Measurements from ENCODE around the gene CHDH.
A peak's percentile ranks its signal among the peaks of the same experiment; 100 is the strongest.

The CHDH gene

DNA sequence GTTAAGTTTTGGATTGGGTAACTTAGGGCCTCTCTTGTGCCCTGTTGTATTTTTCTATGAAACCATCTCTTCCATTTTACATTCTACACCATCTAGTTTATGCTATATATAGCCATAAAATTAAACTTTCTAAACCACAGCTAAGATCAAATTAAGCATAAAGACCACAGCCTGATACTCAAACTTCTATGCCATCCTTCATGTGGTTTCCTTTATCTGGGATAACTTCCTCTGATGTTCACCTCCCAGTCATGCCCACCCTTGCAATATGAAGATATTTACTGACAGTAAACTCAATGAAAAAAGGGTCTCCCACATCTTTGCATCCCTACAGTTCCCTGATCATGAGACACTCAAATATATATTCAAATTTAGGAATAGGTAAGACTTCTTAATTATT is 41.2 kb upstream of the CHDH start:
- H3K27ac ChIP-seq, result no peak overlapping the region
- ChIA-PET CTCF (no interaction called here), POLR2A (ENCODE audit: low non-redundant PET) (no interaction called here)
- TF ChIP-seq, protein P1, sequence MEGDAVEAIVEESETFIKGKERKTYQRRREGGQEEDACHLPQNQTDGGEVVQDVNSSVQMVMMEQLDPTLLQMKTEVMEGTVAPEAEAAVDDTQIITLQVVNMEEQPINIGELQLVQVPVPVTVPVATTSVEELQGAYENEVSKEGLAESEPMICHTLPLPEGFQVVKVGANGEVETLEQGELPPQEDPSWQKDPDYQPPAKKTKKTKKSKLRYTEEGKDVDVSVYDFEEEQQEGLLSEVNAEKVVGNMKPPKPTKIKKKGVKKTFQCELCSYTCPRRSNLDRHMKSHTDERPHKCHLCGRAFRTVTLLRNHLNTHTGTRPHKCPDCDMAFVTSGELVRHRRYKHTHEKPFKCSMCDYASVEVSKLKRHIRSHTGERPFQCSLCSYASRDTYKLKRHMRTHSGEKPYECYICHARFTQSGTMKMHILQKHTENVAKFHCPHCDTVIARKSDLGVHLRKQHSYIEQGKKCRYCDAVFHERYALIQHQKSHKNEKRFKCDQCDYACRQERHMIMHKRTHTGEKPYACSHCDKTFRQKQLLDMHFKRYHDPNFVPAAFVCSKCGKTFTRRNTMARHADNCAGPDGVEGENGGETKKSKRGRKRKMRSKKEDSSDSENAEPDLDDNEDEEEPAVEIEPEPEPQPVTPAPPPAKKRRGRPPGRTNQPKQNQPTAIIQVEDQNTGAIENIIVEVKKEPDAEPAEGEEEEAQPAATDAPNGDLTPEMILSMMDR (conservative IDR thresholded peaks at IDR 0.05; ENCODE audit: low read depth), result no peak
- DNase-seq (ENCODE audit: low spot score), result no peak

DNA sequence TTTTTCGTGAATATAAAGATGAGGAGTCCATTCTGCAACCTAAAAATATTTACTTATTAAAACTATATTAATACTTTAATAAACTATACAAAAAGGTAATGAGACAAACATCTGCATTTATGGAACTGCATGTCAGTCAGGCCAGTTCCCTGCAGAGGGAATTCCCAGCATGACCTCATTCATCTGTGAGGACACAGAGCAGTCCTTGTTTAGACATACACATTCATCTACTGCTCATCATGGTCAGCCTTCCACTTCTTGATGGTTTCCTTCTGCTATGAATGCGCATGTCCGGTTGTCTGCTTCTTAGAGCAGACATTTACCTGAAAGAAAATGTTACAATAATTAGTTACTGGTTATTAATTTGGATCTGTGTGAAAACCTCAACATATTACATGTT is 39.0 kb upstream of the CHDH start:
- TF ChIP-seq, protein P1 (conservative IDR thresholded peaks at IDR 0.05; ENCODE audit: low read depth), result no peak
- no peak for DNase-seq (ENCODE audit: low spot score)
- POLR2A ChIA-PET (ENCODE audit: low non-redundant PET), result no interaction called here
- H3K27ac ChIP-seq, result no peak overlapping the region
- CTCF ChIA-PET, result no interaction called here

DNA sequence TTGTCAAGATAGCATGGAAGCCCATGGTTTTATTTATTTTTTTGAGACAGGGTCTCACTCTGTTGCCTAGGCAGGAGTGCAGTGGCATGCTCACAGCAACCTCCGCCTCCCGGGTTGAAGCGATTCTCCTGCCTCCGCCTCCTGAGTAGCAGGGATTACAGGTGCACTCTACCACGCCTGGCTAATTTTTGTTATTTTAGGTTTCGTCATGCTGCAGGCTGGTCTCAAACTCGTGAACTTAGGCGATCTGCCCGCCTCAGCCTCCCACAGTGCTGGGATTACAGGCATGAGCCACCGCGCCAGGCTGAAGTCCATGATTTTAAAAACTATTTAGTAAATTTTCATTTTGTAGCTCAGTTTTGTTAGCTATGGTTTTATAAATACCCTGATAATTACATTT is 38.4 kb upstream of the CHDH start:
- ChIA-PET CTCF (no interaction called here), POLR2A (ENCODE audit: low non-redundant PET) (no interaction called here)

GRCh38 chr3:53883008-53883407 is 36.8 kb upstream of the CHDH start:
- no peak overlapping the region for H3K27ac ChIP-seq
- TF ChIP-seq, protein P1 (conservative IDR thresholded peaks at IDR 0.05; ENCODE audit: low read depth), result no peak
- no peak for DNase-seq (ENCODE audit: low spot score)
- CTCF ChIA-PET, result no interaction called here
- POLR2A ChIA-PET (ENCODE audit: low non-redundant PET), result no interaction called here

More for the DNA sequence above, 38.4 kb upstream of the CHDH start:
- TF ChIP-seq, protein P1 (conservative IDR thresholded peaks at IDR 0.05; ENCODE audit: low read depth), result no peak
- DNase-seq (ENCODE audit: low spot score), result no peak
- H3K27ac ChIP-seq, result no peak overlapping the region

GRCh38 chr3:53881691-53882593 is 35.7 kb upstream of the CHDH start, which contains the start of gene ACTR8:
Gene ACTR8 (minus strand): TSS chr3:53882152. CDS start chr3:53882101, 51 bp downstream.
- TF ChIP-seq, protein P1 (conservative IDR thresholded peaks at IDR 0.05; ENCODE audit: low read depth), result no peak; the same call in 1 of the 2 replicates
- CTCF ChIA-PET, result no interaction called here
- POLR2A ChIA-PET (ENCODE audit: low non-redundant PET), result no interaction called here
- peak; percentile 70 for DNase-seq (ENCODE audit: low spot score)
- H3K27ac ChIP-seq, result peak within 1 kb of the TSS; percentile 79

DNA sequence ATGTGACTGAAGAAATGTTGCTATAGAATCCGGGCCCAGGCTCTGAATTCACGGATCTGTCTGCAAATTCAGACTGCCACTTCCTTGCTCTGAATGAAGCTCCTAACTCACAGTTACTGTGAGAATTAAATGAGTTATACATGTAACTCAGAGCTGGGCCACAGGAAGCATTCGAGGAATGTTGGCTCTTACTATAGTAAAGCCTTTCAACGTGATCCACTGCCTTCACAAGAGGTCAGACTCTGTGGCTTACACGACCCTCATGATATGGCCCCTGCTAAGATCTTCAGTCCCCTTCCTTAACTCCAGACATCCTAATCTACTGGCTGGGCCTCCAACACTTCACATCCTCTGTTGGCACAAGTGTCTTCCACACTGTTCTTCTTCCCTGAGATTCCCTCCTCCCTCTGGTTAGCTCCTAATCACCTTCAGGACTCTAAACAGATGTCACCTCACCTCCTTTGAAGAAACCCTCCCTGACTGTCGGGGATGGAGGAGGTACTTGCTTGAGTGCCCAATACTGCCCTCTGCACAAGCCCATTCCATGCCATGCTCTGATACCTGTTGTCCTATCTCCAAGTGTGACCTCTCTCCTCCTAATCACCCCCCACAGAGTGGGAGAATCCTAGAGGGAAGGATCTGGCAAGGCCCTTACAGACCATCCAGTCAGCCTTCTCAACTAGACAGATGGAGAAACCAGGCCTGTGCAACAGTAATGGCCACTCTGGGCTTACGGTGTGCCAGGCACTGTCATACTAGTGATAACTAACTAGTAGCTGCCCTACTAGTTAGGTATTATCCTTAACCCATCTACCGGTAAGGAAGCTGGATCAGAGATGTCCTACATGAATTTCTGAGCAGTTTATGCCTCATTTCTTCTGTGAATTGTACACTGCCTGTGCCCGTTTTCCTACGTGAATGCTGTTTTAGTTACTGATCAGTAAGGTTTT is 34.5 kb upstream of the CHDH start:
- H3K27ac ChIP-seq, result no peak overlapping the region
- DNase-seq (ENCODE audit: low spot score), result no peak
- POLR2A ChIA-PET (ENCODE audit: low non-redundant PET), result no interaction called here
- TF ChIP-seq, protein P1 (conservative IDR thresholded peaks at IDR 0.05; ENCODE audit: low read depth), result no peak
- CTCF ChIA-PET, result no interaction called here
